Ishikawa (cell line): ENCODE data around the gene ARHGAP42.

Experiments used
- CEBPB ChIP-seq: IDR thresholded peaks from 2 replicates; pipeline ENCODE4 v1.6.1; 2012
- CREB1 ChIP-seq: IDR thresholded peaks from 2 replicates; pipeline ENCODE4 v1.6.1; 2012; ENCODE audit warnings: low read depth
- EGR1 ChIP-seq: IDR thresholded peaks from 2 replicates; pipeline ENCODE4 v1.6.1; 2012
- EP300 ChIP-seq: IDR thresholded peaks from 2 replicates; pipeline ENCODE4 v1.6.1; 2012; ENCODE audit warnings: borderline replicate concordance
- FOXM1 ChIP-seq: IDR thresholded peaks from 2 replicates; pipeline ENCODE4 v1.6.1; 2012; ENCODE audit warnings: low read depth, borderline replicate concordance
- MAX ChIP-seq: IDR thresholded peaks from 2 replicates; pipeline ENCODE4 v1.6.1; 2012
- NFIC ChIP-seq: IDR thresholded peaks from 2 replicates; pipeline ENCODE4 v1.6.1; 2012
- RAD21 ChIP-seq: IDR thresholded peaks from 2 replicates; pipeline ENCODE4 v1.6.1; 2012; ENCODE audit warnings: low read depth
- REST ChIP-seq: IDR thresholded peaks from 2 replicates; pipeline ENCODE4 v1.6.1; 2012; ENCODE audit warnings: low read depth, mild to moderate bottlenecking
- TAF1 ChIP-seq: IDR thresholded peaks from 2 replicates; pipeline ENCODE4 v1.6.1; 2012; ENCODE audit warnings: low read depth, mild to moderate bottlenecking
- TCF12 ChIP-seq: IDR thresholded peaks from 2 replicates; pipeline ENCODE4 v1.6.1; 2012; ENCODE audit warnings: low read depth
- TEAD4 ChIP-seq: IDR thresholded peaks from 2 replicates; pipeline ENCODE4 v1.6.1; 2012
- USF1 ChIP-seq: IDR thresholded peaks from 2 replicates; pipeline ENCODE4 v1.6.1; 2012
- YY1 ChIP-seq: IDR thresholded peaks from 2 replicates; pipeline ENCODE4 v1.6.1; 2012; ENCODE audit warnings: low read depth
- ZBTB7A ChIP-seq: IDR thresholded peaks from 2 replicates; pipeline ENCODE4 v1.6.1; 2012; ENCODE audit warnings: low read depth

ARHGAP42 gene

GRCh38 chr11:100955318-100955717, 268.2 kb downstream of the ARHGAP42 start:
- no peak for TF ChIP-seq TEAD4
- TF ChIP-seq REST = no peak
- no peak for TF ChIP-seq TAF1
- TF ChIP-seq MAX = no peak
- TF ChIP-seq USF1 = no peak
- TF ChIP-seq ZBTB7A = no peak
- TF ChIP-seq CREB1 = no peak
- no peak for TF ChIP-seq RAD21
- TF ChIP-seq EGR1 = no peak
- TF ChIP-seq NFIC = no peak
- TF ChIP-seq EP300 = no peak

GRCh38 chr11:100956351-100956750, 269.3 kb downstream of the ARHGAP42 start:
- TF ChIP-seq REST (no peak), TEAD4 (no peak), YY1 (no peak), NFIC (no peak), MAX (no peak), USF1 (no peak), TCF12 (no peak), CEBPB (no peak), FOXM1 (no peak), EGR1 (no peak), ZBTB7A (no peak), CREB1 (no peak), TAF1 (no peak), EP300 (no peak), RAD21 (no peak)

GRCh38 chr11:100957499-100957898, 270.4 kb downstream of the ARHGAP42 start:
- TF ChIP-seq REST (no peak), EGR1 (no peak), MAX (no peak), YY1 (no peak), NFIC (no peak), CREB1 (no peak), FOXM1 (no peak), RAD21 (no peak)

GRCh38 chr11:100961633-100962032, 274.5 kb downstream of the ARHGAP42 start:
- TF ChIP-seq USF1 = no peak
- TF ChIP-seq RAD21 = no peak
- TF ChIP-seq REST = no peak
- TF ChIP-seq EP300 = no peak
